Neural cell (in vitro differentiated cells): ENCODE data around the gene PTGIR.

Source experiments
- EZH2 ChIP-seq: fragments of 200-600, 300-800 bp; shearing (Covaris generic), sonication (generic); IDR thresholded peaks from 2 replicates; pipeline ENCODE4 v1.6.1; 2014; ENCODE audit warnings: antibody characterized with exemption, low read length, borderline replicate concordance, mild to moderate bottlenecking; ENCODE audit not compliant: insufficient read depth, poor library complexity, severe bottlenecking
- TF ChIP-seq, protein P1 (sequence below): fragments of 450-650 bp; IDR thresholded peaks from 2 replicates; pipeline ENCODE4 v1.5.1; 2014; ENCODE audit warnings: antibody characterized with exemption, mild to moderate bottlenecking, moderate library complexity; ENCODE audit not compliant: poor library complexity, severe bottlenecking

DNA sequence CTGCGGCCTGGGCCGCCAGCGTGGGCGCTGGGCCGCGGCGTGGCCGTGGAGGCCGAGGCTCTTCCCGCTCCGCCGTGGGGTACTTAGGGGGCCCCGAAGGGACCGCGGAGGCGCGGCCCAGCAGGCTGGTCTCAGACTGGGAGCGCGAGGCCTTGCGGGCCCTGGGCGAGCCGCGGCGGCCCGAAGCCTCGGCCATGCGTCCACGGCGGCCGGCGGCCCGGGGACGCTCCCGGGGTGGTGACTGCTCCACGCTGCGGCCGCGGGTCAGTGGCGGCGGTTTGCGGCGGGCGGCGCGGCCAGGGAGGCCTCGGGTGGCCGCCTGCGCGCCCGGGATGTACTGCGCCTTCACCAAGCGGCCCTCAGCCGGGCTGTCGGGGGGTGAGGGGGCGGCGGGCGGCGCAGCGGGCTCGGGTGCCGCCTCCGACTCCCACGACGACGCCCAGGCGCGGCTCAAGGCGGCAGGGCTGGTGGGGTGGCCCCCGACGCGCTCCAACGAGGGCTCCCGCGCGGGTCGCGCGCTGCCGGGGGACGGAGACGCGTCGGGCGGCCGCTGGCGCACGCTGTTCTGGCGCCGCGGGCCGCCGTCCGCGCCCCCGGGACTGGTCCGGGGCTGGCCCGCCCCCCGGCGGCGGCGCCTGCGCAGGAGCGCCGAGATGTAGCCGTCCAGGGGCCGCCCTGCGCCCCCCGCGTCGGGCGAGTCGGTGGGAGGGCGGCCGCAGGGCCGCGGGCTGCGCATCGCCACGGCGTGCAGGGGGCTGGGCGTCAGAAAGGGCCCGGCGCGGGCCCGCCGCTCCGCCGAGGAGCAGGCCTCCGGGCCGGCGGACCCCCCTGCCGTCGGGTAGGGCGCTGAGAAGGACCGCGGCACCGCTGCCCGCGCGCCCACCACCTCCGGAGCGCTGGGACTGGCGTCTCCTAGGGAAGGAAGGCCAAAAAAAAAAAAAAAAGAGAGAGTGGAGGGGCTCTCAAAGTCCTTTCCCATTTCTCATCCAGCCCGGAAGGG is 24.4 kb upstream of the PTGIR start:
- TF ChIP-seq, protein P1, sequence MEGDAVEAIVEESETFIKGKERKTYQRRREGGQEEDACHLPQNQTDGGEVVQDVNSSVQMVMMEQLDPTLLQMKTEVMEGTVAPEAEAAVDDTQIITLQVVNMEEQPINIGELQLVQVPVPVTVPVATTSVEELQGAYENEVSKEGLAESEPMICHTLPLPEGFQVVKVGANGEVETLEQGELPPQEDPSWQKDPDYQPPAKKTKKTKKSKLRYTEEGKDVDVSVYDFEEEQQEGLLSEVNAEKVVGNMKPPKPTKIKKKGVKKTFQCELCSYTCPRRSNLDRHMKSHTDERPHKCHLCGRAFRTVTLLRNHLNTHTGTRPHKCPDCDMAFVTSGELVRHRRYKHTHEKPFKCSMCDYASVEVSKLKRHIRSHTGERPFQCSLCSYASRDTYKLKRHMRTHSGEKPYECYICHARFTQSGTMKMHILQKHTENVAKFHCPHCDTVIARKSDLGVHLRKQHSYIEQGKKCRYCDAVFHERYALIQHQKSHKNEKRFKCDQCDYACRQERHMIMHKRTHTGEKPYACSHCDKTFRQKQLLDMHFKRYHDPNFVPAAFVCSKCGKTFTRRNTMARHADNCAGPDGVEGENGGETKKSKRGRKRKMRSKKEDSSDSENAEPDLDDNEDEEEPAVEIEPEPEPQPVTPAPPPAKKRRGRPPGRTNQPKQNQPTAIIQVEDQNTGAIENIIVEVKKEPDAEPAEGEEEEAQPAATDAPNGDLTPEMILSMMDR, result no peak
- TF ChIP-seq EZH2, result no peak
